ENCODE results near the gene GPR34. TPM values are rescaled to one million over a fixed set of nuclear protein-coding genes. Genes with fewer than 3 reads are reported as not detected.
"Not testable (repeated sequence)": the region's sequence is repeated elsewhere in the genome, so short reads cannot be mapped to it uniquely, and the experiment has no call there.

GPR34 gene
- total RNA-seq, 1 experiment from 2014 or later: not detected

GRCh38 chrX:41676361-41676760 is 12.4 kb upstream of the GPR34 start:
- not testable (repeated sequence) for H3K4me1 ChIP-seq (replicated peaks); H3K4me3 ChIP-seq; H3K27ac ChIP-seq; H3K9me3 ChIP-seq (replicated peaks); H3K27me3 ChIP-seq (replicated peaks); DNase-seq (ENCODE audit: low read depth in 1 of 2, low spot score in 2 of 2); H3K36me3 ChIP-seq

- Histone ChIP-seq H3K36me3 (no peaks in the 10 kb centered on the region), H3K9me3 (replicated peaks) (no peaks in the 10 kb centered on the region), H3K4me3 (no peak overlapping the region), H3K27ac (no peak overlapping the region), H3K4me1 (replicated peaks) (no peaks in the 10 kb centered on the region), H3K27me3 (replicated peaks) (no peaks in the 10 kb centered on the region)
- DNase-seq (ENCODE audit: low read depth in 1 of 2, low spot score in 2 of 2): peak in 1 of 2 experiments; percentile 9
These were observed 11.4 kb upstream of the GPR34 start for GRCh38 chrX:41677183-41678060.

- H3K4me3 ChIP-seq: no peak overlapping the region
- DNase-seq (ENCODE audit: low read depth in 1 of 2, low spot score in 2 of 2): no peak
- H3K4me1 ChIP-seq (replicated peaks): no peaks in the 10 kb centered on the region
- no peaks in the 10 kb centered on the region for H3K9me3 ChIP-seq (replicated peaks)
- H3K27me3 ChIP-seq (replicated peaks): no peaks in the 10 kb centered on the region
- H3K36me3 ChIP-seq: no peaks in the 10 kb centered on the region
- no peak overlapping the region for H3K27ac ChIP-seq
These were observed 4.6 kb upstream of the GPR34 start for GRCh38 chrX:41684138-41684537.

GRCh38 chrX:41684940-41685339 is 3.8 kb upstream of the GPR34 start:
- no peaks in the 10 kb centered on the region for H3K27me3 ChIP-seq (replicated peaks)
- H3K4me3 ChIP-seq: no peak overlapping the region
- H3K9me3 ChIP-seq (replicated peaks): no peaks in the 10 kb centered on the region
- H3K4me1 ChIP-seq (replicated peaks): no peaks in the 10 kb centered on the region
- no peak for DNase-seq (ENCODE audit: low read depth in 1 of 2, low spot score in 2 of 2)
- no peaks in the 10 kb centered on the region for H3K36me3 ChIP-seq
- H3K27ac ChIP-seq: no peak overlapping the region

- H3K4me1 ChIP-seq (replicated peaks): no peaks in the 10 kb centered on the region
- H3K4me3 ChIP-seq: no peak overlapping the region
- no peaks in the 10 kb centered on the region for H3K27me3 ChIP-seq (replicated peaks)
- H3K27ac ChIP-seq: no peak overlapping the region
- DNase-seq (ENCODE audit: low read depth in 1 of 2, low spot score in 2 of 2): no peak
- H3K36me3 ChIP-seq: no peaks in the 10 kb centered on the region
- no peaks in the 10 kb centered on the region for H3K9me3 ChIP-seq (replicated peaks)
These were observed 2.0 kb upstream of the GPR34 start for GRCh38 chrX:41686788-41687187.

GRCh38 chrX:41688156-41688555 is 617 bp upstream of the GPR34 start:
- DNase-seq (ENCODE audit: low read depth in 1 of 2, low spot score in 2 of 2): no peak
- Histone ChIP-seq H3K27ac (no peak overlapping the region), H3K36me3 (no peaks in the 10 kb centered on the region), H3K9me3 (replicated peaks) (no peaks in the 10 kb centered on the region), H3K4me3 (no peak overlapping the region), H3K27me3 (replicated peaks) (no peaks in the 10 kb centered on the region), H3K4me1 (replicated peaks) (no peaks in the 10 kb centered on the region)

GRCh38 chrX:41689711-41690110 is 938 bp downstream of the GPR34 start:
- Histone ChIP-seq H3K4me3 (no peak overlapping the region), H3K9me3 (replicated peaks) (no peaks in the 10 kb centered on the region), H3K27ac (no peak overlapping the region), H3K4me1 (replicated peaks) (peaks cover 2% of the 10 kb centered on the region), H3K36me3 (no peaks in the 10 kb centered on the region), H3K27me3 (replicated peaks) (no peaks in the 10 kb centered on the region)
- no peak for DNase-seq (ENCODE audit: low read depth in 1 of 2, low spot score in 2 of 2)

- Histone ChIP-seq H3K27ac (no peak overlapping the region), H3K27me3 (replicated peaks) (no peaks in the 10 kb centered on the region), H3K4me1 (replicated peaks) (peaks cover 10% of the 10 kb centered on the region), H3K9me3 (replicated peaks) (no peaks in the 10 kb centered on the region), H3K4me3 (no peak overlapping the region), H3K36me3 (no peaks in the 10 kb centered on the region)
- no peak for DNase-seq (ENCODE audit: low read depth in 1 of 2, low spot score in 2 of 2)
These were observed 3.5 kb downstream of the GPR34 start for GRCh38 chrX:41692162-41692749.

GRCh38 chrX:41693024-41693423 is 4.3 kb downstream of the GPR34 start:
- Histone ChIP-seq H3K36me3 (no peaks in the 10 kb centered on the region), H3K27ac (no peak overlapping the region), H3K4me1 (replicated peaks) (peaks cover 10% of the 10 kb centered on the region), H3K9me3 (replicated peaks) (no peaks in the 10 kb centered on the region), H3K27me3 (replicated peaks) (no peaks in the 10 kb centered on the region), H3K4me3 (no peak overlapping the region)
- DNase-seq (ENCODE audit: low read depth in 1 of 2, low spot score in 2 of 2): no peak

- Histone ChIP-seq H3K36me3 (no peaks in the 10 kb centered on the region), H3K9me3 (replicated peaks) (no peaks in the 10 kb centered on the region), H3K4me3 (no peak overlapping the region), H3K27me3 (replicated peaks) (no peaks in the 10 kb centered on the region), H3K4me1 (replicated peaks) (peaks cover 10% of the 10 kb centered on the region), H3K27ac (peak overlapping the region; percentile 43)
- DNase-seq (ENCODE audit: low read depth in 1 of 2, low spot score in 2 of 2): peak; percentile 37 to 46
These were observed 6.7 kb downstream of the GPR34 start for GRCh38 chrX:41695426-41695825.

GRCh38 chrX:41703574-41704029 is 14.8 kb downstream of the GPR34 start:
- Histone ChIP-seq H3K9me3 (replicated peaks) (no peaks in the 10 kb centered on the region), H3K4me1 (replicated peaks) (peaks cover 5% of the 10 kb centered on the region), H3K27ac (no peak overlapping the region), H3K27me3 (replicated peaks) (no peaks in the 10 kb centered on the region), H3K4me3 (no peak overlapping the region), H3K36me3 (no peaks in the 10 kb centered on the region)
- DNase-seq (ENCODE audit: low read depth in 1 of 2, low spot score in 2 of 2): peak in 1 of 2 experiments; percentile 3

GRCh38 chrX:41705042-41705441 is 16.3 kb downstream of the GPR34 start:
- peaks cover 5% of the 10 kb centered on the region for H3K4me1 ChIP-seq (replicated peaks)
- no peaks in the 10 kb centered on the region for H3K36me3 ChIP-seq
- no peak for DNase-seq (ENCODE audit: low read depth in 1 of 2, low spot score in 2 of 2)
- H3K4me3 ChIP-seq: no peak overlapping the region
- no peaks in the 10 kb centered on the region for H3K27me3 ChIP-seq (replicated peaks)
- H3K27ac ChIP-seq: no peak overlapping the region
- H3K9me3 ChIP-seq (replicated peaks): no peaks in the 10 kb centered on the region

GRCh38 chrX:41705680-41706374 is 17.1 kb downstream of the GPR34 start:
- no peak overlapping the region for H3K27ac ChIP-seq
- no peak for DNase-seq (ENCODE audit: low read depth in 1 of 2, low spot score in 2 of 2)
- H3K27me3 ChIP-seq (replicated peaks): no peaks in the 10 kb centered on the region
- no peaks in the 10 kb centered on the region for H3K9me3 ChIP-seq (replicated peaks)
- H3K36me3 ChIP-seq: no peaks in the 10 kb centered on the region
- H3K4me1 ChIP-seq (replicated peaks): peaks cover 5% of the 10 kb centered on the region
- H3K4me3 ChIP-seq: no peak overlapping the region

- no peaks in the 10 kb centered on the region for H3K36me3 ChIP-seq
- no peak overlapping the region for H3K4me3 ChIP-seq
- no peak overlapping the region for H3K27ac ChIP-seq
- no peaks in the 10 kb centered on the region for H3K27me3 ChIP-seq (replicated peaks)
- DNase-seq (ENCODE audit: low read depth in 1 of 2, low spot score in 2 of 2): no peak
- H3K9me3 ChIP-seq (replicated peaks): no peaks in the 10 kb centered on the region
- H3K4me1 ChIP-seq (replicated peaks): peaks cover 5% of the 10 kb centered on the region
These were observed 18.4 kb downstream of the GPR34 start for GRCh38 chrX:41707218-41707617.

Measured in SJSA1 (cell line).